Effector CD8-positive, alpha-beta T cell (primary cell): ENCODE data around the gene GPN1.
A peak's percentile ranks its signal among the peaks of the same experiment; 100 is the strongest.
"Not testable (repeated sequence)": the region's sequence is repeated elsewhere in the genome, so short reads cannot be mapped to it uniquely, and the experiment has no call there.

Source experiments
- DNase-seq: peaks from one replicate; lab custom pipeline; 2025; lab: John Stamatoyannopoulos, UW
- total RNA-seq, 4 experiments: gene quantifications; one replicate each; lab custom pipeline; 2026; lab: John Stamatoyannopoulos, UW

GPN1 gene
- 39.9 to 57.2 (median 44.5) reads per million in 4 experiments for total RNA-seq

- DNase-seq: peak; percentile 85
Measured at GRCh38 chr2:27628767-27629709, at the start of gene GPN1, which contains the start of gene CCDC121. Gene GPN1 (plus strand): TSS chr2:27629050. CDS start chr2:27629059, 9 bp downstream. Gene CCDC121 (minus strand): TSS chr2:27629012. CDS start chr2:27627799, 1,213 bp downstream.

- no peak for DNase-seq
Measured at GRCh38 chr2:27581417-27582128, 47.3 kb upstream of the GPN1 start.

GRCh38 chr2:27582129-27582694 is 46.6 kb upstream of the GPN1 start:
- DNase-seq: no peak

- DNase-seq: peak; percentile 75
Measured at GRCh38 chr2:27582695-27583389, 46.0 kb upstream of the GPN1 start, which contains the start of gene ZNF512. Gene ZNF512 (plus strand): TSS chr2:27583042. CDS start chr2:27583113, 71 bp downstream.

GRCh38 chr2:27583390-27583915 is 45.4 kb upstream of the GPN1 start:
- DNase-seq: no peak

- no peak for DNase-seq
Measured at GRCh38 chr2:27584597-27584996, 44.3 kb upstream of the GPN1 start.

GRCh38 chr2:27587025-27587424 is 41.8 kb upstream of the GPN1 start:
- DNase-seq: no peak

- no peak for DNase-seq
Measured at GRCh38 chr2:27588308-27588707, 40.5 kb upstream of the GPN1 start.

GRCh38 chr2:27591745-27592144 is 37.1 kb upstream of the GPN1 start:
- no peak for DNase-seq

GRCh38 chr2:27593240-27593639 is 35.6 kb upstream of the GPN1 start:
- DNase-seq: no peak

- DNase-seq: not testable (repeated sequence)
Measured at GRCh38 chr2:27594020-27594703, 34.7 kb upstream of the GPN1 start.

- not testable (repeated sequence) for DNase-seq
Measured at GRCh38 chr2:27595412-27595811, 33.4 kb upstream of the GPN1 start.

GRCh38 chr2:27596627-27597026 is 32.2 kb upstream of the GPN1 start:
- no peak for DNase-seq

- no peak for DNase-seq
Measured at GRCh38 chr2:27606611-27607010, 22.2 kb upstream of the GPN1 start.

- no peak for DNase-seq
Measured at GRCh38 chr2:27613985-27614384, 14.9 kb upstream of the GPN1 start.

- no peak for DNase-seq
Measured at GRCh38 chr2:27615316-27615715, 13.5 kb upstream of the GPN1 start.

GRCh38 chr2:27621524-27621923 is 7.3 kb upstream of the GPN1 start:
- no peak for DNase-seq

GRCh38 chr2:27622921-27623384 is 5.9 kb upstream of the GPN1 start:
- DNase-seq: no peak

GRCh38 chr2:27624943-27625342 is 3.9 kb upstream of the GPN1 start:
- no peak for DNase-seq

GRCh38 chr2:27626323-27626722 is 2.5 kb upstream of the GPN1 start:
- DNase-seq: not testable (repeated sequence)

GRCh38 chr2:27626921-27627320 is 1.9 kb upstream of the GPN1 start:
- DNase-seq: not testable (repeated sequence)
